ENCODE data around the gene SPINK5.

The SPINK5 gene

GRCh38 chr5:148145916-148146315 is 82.1 kb downstream of the SPINK5 start:
- Histone ChIP-seq H3K4me3 (ENCODE audit: low read depth in 1 of 2, low read length in 2 of 2) (no peak overlapping the region), H2AFZ (ENCODE audit: low read depth, low read length) (no peak overlapping the region), H3K4me2 (ENCODE audit: insufficient read depth, low read length) (no peak overlapping the region), H3K9me3 (ENCODE audit: insufficient read depth, low read length, severe bottlenecking) (no peaks in the 10 kb centered on the region), H4K20me1 (ENCODE audit: insufficient read depth, low read length) (no peaks in the 10 kb centered on the region), H3K79me2 (ENCODE audit: insufficient read depth, low read length) (no peaks in the 10 kb centered on the region), H3K27me3 (ENCODE audit: insufficient read depth, low read length, poor library complexity) (peaks cover 3% of the 10 kb centered on the region), H3K27ac (ENCODE audit: low read length) (no peak overlapping the region), H3K4me1 (ENCODE audit: insufficient read depth, low read length) (no peaks in the 10 kb centered on the region), H3K9ac (ENCODE audit: low read depth, low read length) (no peak overlapping the region), H3K36me3 (ENCODE audit: insufficient read depth, low read length) (no peaks in the 10 kb centered on the region)
- no peak for TF ChIP-seq CTCF (IDR thresholded peaks at IDR 0.05; ENCODE audit: borderline replicate concordance, extremely low read depth, low read length, poor library complexity, severe bottlenecking)
- TF ChIP-seq EZH2 (IDR thresholded peaks at IDR 0.05; ENCODE audit: borderline replicate concordance, low read depth, low read length, severe bottlenecking), result no peak
- ATAC-seq (ENCODE audit: insufficient read depth, low read depth), result no peak
- no peak for DNase-seq

- no peak overlapping the region for H3K9ac ChIP-seq (ENCODE audit: low read depth, low read length)
Observed at GRCh38 chr5:148146487-148146886, 82.7 kb downstream of the SPINK5 start.

GRCh38 chr5:148147415-148147814 is 83.6 kb downstream of the SPINK5 start:
- Histone ChIP-seq H3K27ac (ENCODE audit: low read length) (no peak overlapping the region), H3K4me1 (ENCODE audit: insufficient read depth, low read length) (no peaks in the 10 kb centered on the region), H3K4me2 (ENCODE audit: insufficient read depth, low read length) (no peak overlapping the region), H3K36me3 (ENCODE audit: insufficient read depth, low read length) (no peaks in the 10 kb centered on the region), H2AFZ (ENCODE audit: low read depth, low read length) (no peak overlapping the region), H3K4me3 (ENCODE audit: low read depth in 1 of 2, low read length in 2 of 2) (no peak overlapping the region), H3K9ac (ENCODE audit: low read depth, low read length) (no peak overlapping the region), H3K79me2 (ENCODE audit: insufficient read depth, low read length) (no peaks in the 10 kb centered on the region), H3K27me3 (ENCODE audit: insufficient read depth, low read length, poor library complexity) (peaks cover 3% of the 10 kb centered on the region), H4K20me1 (ENCODE audit: insufficient read depth, low read length) (no peaks in the 10 kb centered on the region), H3K9me3 (ENCODE audit: insufficient read depth, low read length, severe bottlenecking) (no peaks in the 10 kb centered on the region)
- no peak for ATAC-seq (ENCODE audit: insufficient read depth, low read depth)
- TF ChIP-seq EZH2 (IDR thresholded peaks at IDR 0.05; ENCODE audit: borderline replicate concordance, low read depth, low read length, severe bottlenecking) (no peak), CTCF (IDR thresholded peaks at IDR 0.05; ENCODE audit: borderline replicate concordance, extremely low read depth, low read length, poor library complexity, severe bottlenecking) (no peak)
- no peak for DNase-seq

More at GRCh38 chr5:148146487-148146886, 82.7 kb downstream of the SPINK5 start:
- TF ChIP-seq EZH2 (IDR thresholded peaks at IDR 0.05; ENCODE audit: borderline replicate concordance, low read depth, low read length, severe bottlenecking) (no peak), CTCF (IDR thresholded peaks at IDR 0.05; ENCODE audit: borderline replicate concordance, extremely low read depth, low read length, poor library complexity, severe bottlenecking) (no peak)
- Histone ChIP-seq H2AFZ (ENCODE audit: low read depth, low read length) (no peak overlapping the region), H3K36me3 (ENCODE audit: insufficient read depth, low read length) (no peaks in the 10 kb centered on the region), H3K4me1 (ENCODE audit: insufficient read depth, low read length) (no peaks in the 10 kb centered on the region), H3K27ac (ENCODE audit: low read length) (no peak overlapping the region), H3K4me2 (ENCODE audit: insufficient read depth, low read length) (no peak overlapping the region), H3K79me2 (ENCODE audit: insufficient read depth, low read length) (no peaks in the 10 kb centered on the region), H3K4me3 (ENCODE audit: low read depth in 1 of 2, low read length in 2 of 2) (no peak overlapping the region), H4K20me1 (ENCODE audit: insufficient read depth, low read length) (no peaks in the 10 kb centered on the region), H3K9me3 (ENCODE audit: insufficient read depth, low read length, severe bottlenecking) (no peaks in the 10 kb centered on the region), H3K27me3 (ENCODE audit: insufficient read depth, low read length, poor library complexity) (peaks cover 3% of the 10 kb centered on the region)
- no peak for DNase-seq
- ATAC-seq (ENCODE audit: insufficient read depth, low read depth), result no peak

GRCh38 chr5:148151872-148152271 is 88.1 kb downstream of the SPINK5 start:
- Histone ChIP-seq H3K27me3 (ENCODE audit: insufficient read depth, low read length, poor library complexity) (peaks cover 3% of the 10 kb centered on the region), H2AFZ (ENCODE audit: low read depth, low read length) (no peak overlapping the region), H3K9me3 (ENCODE audit: insufficient read depth, low read length, severe bottlenecking) (no peaks in the 10 kb centered on the region), H3K36me3 (ENCODE audit: insufficient read depth, low read length) (no peaks in the 10 kb centered on the region), H3K27ac (ENCODE audit: low read length) (no peak overlapping the region), H3K4me1 (ENCODE audit: insufficient read depth, low read length) (no peaks in the 10 kb centered on the region), H4K20me1 (ENCODE audit: insufficient read depth, low read length) (no peaks in the 10 kb centered on the region), H3K4me2 (ENCODE audit: insufficient read depth, low read length) (no peak overlapping the region), H3K4me3 (ENCODE audit: low read depth in 1 of 2, low read length in 2 of 2) (no peak overlapping the region), H3K9ac (ENCODE audit: low read depth, low read length) (no peak overlapping the region), H3K79me2 (ENCODE audit: insufficient read depth, low read length) (no peaks in the 10 kb centered on the region)
- ATAC-seq (ENCODE audit: insufficient read depth, low read depth) (no peak), DNase-seq (no peak)
- TF ChIP-seq CTCF (IDR thresholded peaks at IDR 0.05; ENCODE audit: borderline replicate concordance, extremely low read depth, low read length, poor library complexity, severe bottlenecking) (no peak), EZH2 (IDR thresholded peaks at IDR 0.05; ENCODE audit: borderline replicate concordance, low read depth, low read length, severe bottlenecking) (no peak)

Measured in DND-41 (cell line).